Measurements from ENCODE around the gene HTR1B.

HTR1B gene

GRCh38 chr6:77448546-77448945, 14.7 kb downstream of the HTR1B start:
- DNase-seq (ENCODE audit: low read depth) = no peak
- H3K4me3 ChIP-seq (ENCODE audit: low read depth, low read length) = no peak overlapping the region
- no peak for TF ChIP-seq CTCF (IDR thresholded peaks at IDR 0.05; ENCODE audit: low read depth, low read length, missing control alignments)
- in situ Hi-C loops (cut with HindIII; ENCODE audit: low sequenced_read_pairs) = no loop called here

- no peak overlapping the region for H3K4me3 ChIP-seq (ENCODE audit: low read depth, low read length)
- in situ Hi-C loops (cut with HindIII; ENCODE audit: low sequenced_read_pairs) = no loop called here
- no peak for TF ChIP-seq CTCF (IDR thresholded peaks at IDR 0.05; ENCODE audit: low read depth, low read length, missing control alignments)
- no peak for DNase-seq (ENCODE audit: low read depth)
These were observed 16.0 kb downstream of the HTR1B start for GRCh38 chr6:77447254-77447653.

- DNase-seq (ENCODE audit: low read depth) = no peak
- in situ Hi-C loops (cut with HindIII; ENCODE audit: low sequenced_read_pairs) = no loop called here
- no peak for TF ChIP-seq CTCF (IDR thresholded peaks at IDR 0.05; ENCODE audit: low read depth, low read length, missing control alignments)
- H3K4me3 ChIP-seq (ENCODE audit: low read depth, low read length) = no peak overlapping the region
These were observed 17.0 kb downstream of the HTR1B start for GRCh38 chr6:77446249-77446648.

- no peak for TF ChIP-seq CTCF (IDR thresholded peaks at IDR 0.05; ENCODE audit: low read depth, low read length, missing control alignments)
- in situ Hi-C loops (cut with HindIII; ENCODE audit: low sequenced_read_pairs) = no loop called here
- no peak for DNase-seq (ENCODE audit: low read depth)
- H3K4me3 ChIP-seq (ENCODE audit: low read depth, low read length) = no peak overlapping the region
These were observed 18.1 kb downstream of the HTR1B start for GRCh38 chr6:77445214-77445613.

GRCh38 chr6:77440206-77440976, 22.9 kb downstream of the HTR1B start:
- in situ Hi-C loops (cut with HindIII; ENCODE audit: low sequenced_read_pairs) = no loop called here
- H3K4me3 ChIP-seq (ENCODE audit: low read depth, low read length) = no peak overlapping the region
- no peak for TF ChIP-seq CTCF (IDR thresholded peaks at IDR 0.05; ENCODE audit: low read depth, low read length, missing control alignments)
- no peak for DNase-seq (ENCODE audit: low read depth)

- TF ChIP-seq CTCF (IDR thresholded peaks at IDR 0.05; ENCODE audit: low read depth, low read length, missing control alignments) = no peak
- H3K4me3 ChIP-seq (ENCODE audit: low read depth, low read length) = no peak overlapping the region
- DNase-seq (ENCODE audit: low read depth) = no peak
- in situ Hi-C loops (cut with HindIII; ENCODE audit: low sequenced_read_pairs) = no loop called here
These were observed 29.4 kb downstream of the HTR1B start for GRCh38 chr6:77433888-77434287.

Data from astrocyte of the cerebellum (primary cell).